Tibial nerve (tissue), 4 donors: Measurements from ENCODE around the gene CAD.

Experiments
- EP300 ChIP-seq, 2 donors: sonication (generic); formaldehyde crosslinking; IDR thresholded peaks; one replicate each; pipeline ENCODE4 v1.6.1; 2017; ENCODE audit warnings: antibody characterized with exemption in 2 of 2, mild to moderate bottlenecking in 1 of 2
- TF ChIP-seq, protein P1 (sequence below), 5 experiments: fragments of 200-600 bp in 3 of 5; fragments of 450-650 bp in 2 of 5; sonication (generic) in 3 of 5; IDR thresholded peaks; one replicate each; pipeline ENCODE4 v1.5.1; 2016 to 2019; ENCODE audit warnings: antibody characterized with exemption in 5 of 5, mild to moderate bottlenecking in 3 of 5, moderate library complexity in 2 of 5

DNA sequence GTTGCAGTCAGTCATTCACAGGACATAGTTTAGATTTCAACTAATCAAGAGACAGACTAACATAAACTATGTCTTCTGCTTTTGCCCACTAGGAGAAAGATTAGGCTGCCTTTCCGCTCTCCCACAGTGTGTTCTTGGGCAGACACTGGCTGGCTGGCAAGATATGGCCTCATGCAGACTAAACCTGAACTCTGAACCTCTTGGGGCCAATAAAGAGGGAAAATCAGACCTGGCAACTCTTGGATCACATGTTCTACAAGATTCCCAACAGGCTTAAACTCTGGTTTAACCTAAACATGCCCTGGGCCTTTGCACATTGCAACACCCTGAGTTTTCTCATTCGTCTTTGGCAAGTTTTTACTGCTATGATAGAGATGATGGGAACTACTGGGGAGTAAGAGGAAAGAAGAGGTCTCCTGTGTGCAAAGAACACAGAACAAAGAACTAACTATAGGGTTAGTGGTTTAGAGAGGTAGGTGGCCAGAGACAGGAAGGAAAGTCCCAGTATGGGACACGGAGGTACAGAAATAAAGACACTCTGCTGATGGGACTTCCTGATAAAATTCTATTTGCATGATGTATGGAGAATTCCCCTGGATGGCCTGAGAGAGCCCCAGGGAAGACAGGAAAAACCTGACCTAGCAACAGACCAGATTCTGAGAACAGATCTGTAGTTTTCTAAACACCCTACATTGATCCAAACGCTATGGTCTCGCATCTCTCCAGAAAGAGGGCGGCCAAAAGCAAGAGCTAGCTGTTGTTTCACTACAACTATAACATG lies 7.4 kb upstream of the CAD start:
- TF ChIP-seq, protein P1, sequence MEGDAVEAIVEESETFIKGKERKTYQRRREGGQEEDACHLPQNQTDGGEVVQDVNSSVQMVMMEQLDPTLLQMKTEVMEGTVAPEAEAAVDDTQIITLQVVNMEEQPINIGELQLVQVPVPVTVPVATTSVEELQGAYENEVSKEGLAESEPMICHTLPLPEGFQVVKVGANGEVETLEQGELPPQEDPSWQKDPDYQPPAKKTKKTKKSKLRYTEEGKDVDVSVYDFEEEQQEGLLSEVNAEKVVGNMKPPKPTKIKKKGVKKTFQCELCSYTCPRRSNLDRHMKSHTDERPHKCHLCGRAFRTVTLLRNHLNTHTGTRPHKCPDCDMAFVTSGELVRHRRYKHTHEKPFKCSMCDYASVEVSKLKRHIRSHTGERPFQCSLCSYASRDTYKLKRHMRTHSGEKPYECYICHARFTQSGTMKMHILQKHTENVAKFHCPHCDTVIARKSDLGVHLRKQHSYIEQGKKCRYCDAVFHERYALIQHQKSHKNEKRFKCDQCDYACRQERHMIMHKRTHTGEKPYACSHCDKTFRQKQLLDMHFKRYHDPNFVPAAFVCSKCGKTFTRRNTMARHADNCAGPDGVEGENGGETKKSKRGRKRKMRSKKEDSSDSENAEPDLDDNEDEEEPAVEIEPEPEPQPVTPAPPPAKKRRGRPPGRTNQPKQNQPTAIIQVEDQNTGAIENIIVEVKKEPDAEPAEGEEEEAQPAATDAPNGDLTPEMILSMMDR (IDR thresholded peaks at IDR 0.05), result no peak
- TF ChIP-seq EP300 (IDR thresholded peaks at IDR 0.05), result no peak
